Activated CD4-positive, alpha-beta T cell treated with anti-CD3 and anti-CD28 coated beads, Interleukin-2, amount 50 U/mL, for 16 hours (primary cell): Measurements from ENCODE around the gene MUCL3.
"Not testable (repeated sequence)": the region's sequence is repeated elsewhere in the genome, so short reads cannot be mapped to it uniquely, and the experiment has no call there.

Source experiments
- DNase-seq: peaks from one replicate; pipeline ENCODE4 v3.0.0-alpha.2; 2020

The MUCL3 gene

GRCh38 chr6:30912746-30913520 is 27.8 kb upstream of the MUCL3 start:
- no peak for DNase-seq

GRCh38 chr6:30913721-30914075 is 27.1 kb upstream of the MUCL3 start:
- DNase-seq, result no peak

GRCh38 chr6:30914076-30914853 is 26.5 kb upstream of the MUCL3 start, which contains the start of gene VARS2:
VARS2 (plus strand) TSS chr6:30914238; CDS start chr6:30914837, 599 bp downstream.
- DNase-seq, result peak; percentile 93

DNA sequence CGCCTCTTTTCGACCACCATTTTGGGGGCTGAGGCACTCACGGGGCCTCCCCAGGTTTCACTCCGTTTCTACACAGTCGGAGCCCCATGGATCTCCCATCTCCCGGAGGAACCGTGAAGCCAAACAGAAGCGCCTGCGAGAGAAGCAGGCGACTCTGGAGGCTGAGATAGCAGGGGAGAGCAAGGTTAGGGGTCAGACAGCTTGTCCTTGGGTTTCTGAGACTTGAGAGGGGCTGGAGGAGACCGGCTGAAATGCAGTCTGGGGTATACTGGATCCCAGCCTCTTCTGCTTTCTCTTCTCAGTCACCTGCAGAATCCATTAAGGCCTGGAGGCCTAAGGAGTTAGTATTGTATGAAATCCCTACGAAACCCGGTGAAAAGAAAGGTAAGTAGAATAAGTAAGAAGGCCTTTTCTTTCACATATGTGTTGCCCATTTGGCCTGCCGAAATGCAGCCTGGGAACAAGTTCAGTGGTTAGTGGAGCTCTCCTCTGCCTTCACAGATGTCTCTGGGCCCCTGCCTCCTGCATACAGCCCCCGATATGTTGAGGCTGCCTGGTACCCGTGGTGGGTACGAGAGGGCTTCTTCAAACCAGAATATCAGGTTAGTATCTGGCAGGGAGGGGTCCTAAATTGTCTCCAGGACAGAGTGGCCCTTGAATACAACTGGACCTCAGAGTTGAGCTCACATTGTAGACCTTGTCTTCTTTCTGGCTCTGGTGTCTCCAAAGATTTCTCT is 25.8 kb upstream of the MUCL3 start:
- peak; percentile 5 for DNase-seq

DNA sequence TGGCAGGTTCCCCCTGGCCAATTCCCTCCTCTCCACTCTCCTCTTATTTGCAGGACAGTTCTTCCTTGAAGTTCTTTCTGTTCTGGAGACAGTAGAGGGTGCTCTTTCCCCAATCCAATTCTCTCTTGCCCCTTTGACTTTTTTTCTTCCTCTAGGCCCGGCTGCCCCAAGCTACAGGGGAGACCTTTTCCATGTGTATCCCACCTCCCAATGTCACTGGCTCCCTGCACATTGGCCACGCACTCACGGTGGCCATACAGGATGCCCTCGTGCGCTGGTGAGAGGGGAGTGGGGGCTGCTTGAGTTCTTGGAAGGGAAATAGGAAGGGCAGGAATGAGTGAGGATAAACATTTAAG is 25.2 kb upstream of the MUCL3 start:
- DNase-seq, result peak; percentile 44

- DNase-seq, result no peak
Measured at GRCh38 chr6:30917041-30917440, 23.7 kb upstream of the MUCL3 start.

- no peak for DNase-seq
Measured at GRCh38 chr6:30917487-30917886, 23.3 kb upstream of the MUCL3 start.

- no peak for DNase-seq
Measured at GRCh38 chr6:30918670-30919069, 22.1 kb upstream of the MUCL3 start.

DNA sequence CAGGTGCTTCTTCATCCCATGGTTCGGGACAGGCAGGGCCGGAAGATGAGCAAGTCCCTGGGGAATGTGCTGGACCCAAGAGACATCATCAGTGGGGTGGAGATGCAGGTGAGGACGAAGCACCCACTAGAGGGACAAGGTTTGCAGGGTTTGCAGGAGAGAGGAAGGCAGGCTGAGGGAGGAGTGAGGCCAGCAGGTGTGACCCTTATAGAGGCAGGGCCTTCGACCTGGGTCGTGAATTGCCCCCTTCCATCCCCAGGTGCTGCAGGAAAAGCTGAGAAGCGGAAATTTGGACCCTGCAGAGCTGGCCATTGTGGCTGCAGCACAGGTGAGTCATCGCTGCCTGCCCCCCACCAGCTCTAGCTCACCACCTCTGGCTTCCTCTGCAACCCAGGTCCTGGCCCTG is 18.3 kb upstream of the MUCL3 start:
- no peak for DNase-seq

- DNase-seq, result not testable (repeated sequence)
Measured at GRCh38 chr6:30924040-30924627, 16.6 kb upstream of the MUCL3 start.

DNA sequence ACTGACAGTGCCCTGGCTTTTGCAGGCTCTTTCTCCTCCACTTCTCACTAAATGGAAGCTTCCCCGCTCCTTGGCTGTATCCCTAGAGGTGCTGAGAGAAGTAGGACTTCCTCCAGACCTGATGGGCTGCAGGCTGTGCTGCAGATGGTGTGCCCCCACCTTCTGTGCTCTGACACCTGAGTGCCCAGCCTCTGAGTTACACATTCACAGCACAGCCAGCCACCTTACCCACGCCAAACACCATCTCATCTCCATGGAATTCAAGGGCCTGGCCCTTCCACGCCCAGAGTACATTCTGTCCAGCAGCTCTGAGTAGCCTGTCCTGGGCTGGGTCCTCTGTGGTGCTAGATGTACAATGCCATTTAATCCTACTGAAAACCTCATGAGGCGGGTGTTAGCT is 14.1 kb upstream of the MUCL3 start:
- DNase-seq, result no peak

DNA sequence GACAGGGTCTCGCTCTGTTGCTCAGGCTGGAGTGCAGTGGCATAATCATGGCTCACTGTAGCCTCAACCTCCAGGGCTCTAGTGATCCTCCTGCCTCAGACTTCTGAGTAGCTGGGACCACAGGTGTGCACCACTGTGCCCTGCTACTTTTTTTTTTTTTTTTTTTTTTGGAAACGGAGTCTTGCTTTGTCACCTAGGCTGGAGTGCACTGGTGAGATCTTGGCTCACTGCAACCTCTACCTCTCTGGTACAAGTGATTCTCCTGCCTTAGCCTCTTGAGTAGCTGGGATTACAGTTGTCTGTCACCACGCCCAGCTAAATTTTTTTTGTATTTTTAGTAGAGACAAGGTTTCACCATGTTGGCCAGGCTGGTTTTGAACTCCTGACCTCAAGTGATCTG is 13.7 kb upstream of the MUCL3 start:
- not testable (repeated sequence) for DNase-seq

DNA sequence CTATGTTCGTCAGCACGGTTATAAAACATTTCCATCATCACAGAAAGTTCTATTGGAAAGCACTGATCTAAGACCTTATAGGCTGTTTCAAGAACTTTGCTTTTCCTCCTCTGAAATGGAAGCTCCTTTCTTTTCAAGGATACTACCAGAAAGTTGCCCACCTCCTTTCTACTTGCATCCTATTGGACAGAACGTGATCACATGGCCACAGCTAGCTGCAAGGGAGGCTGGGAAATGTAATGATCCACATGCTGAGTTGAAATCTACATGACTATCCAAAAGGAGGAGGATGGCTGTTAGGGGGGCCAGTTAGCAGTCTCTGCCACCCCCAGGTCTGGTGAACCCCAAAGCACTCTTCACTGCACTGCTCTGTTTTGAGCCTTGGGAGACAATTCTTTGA is 12.1 kb upstream of the MUCL3 start:
- DNase-seq, result no peak

DNA sequence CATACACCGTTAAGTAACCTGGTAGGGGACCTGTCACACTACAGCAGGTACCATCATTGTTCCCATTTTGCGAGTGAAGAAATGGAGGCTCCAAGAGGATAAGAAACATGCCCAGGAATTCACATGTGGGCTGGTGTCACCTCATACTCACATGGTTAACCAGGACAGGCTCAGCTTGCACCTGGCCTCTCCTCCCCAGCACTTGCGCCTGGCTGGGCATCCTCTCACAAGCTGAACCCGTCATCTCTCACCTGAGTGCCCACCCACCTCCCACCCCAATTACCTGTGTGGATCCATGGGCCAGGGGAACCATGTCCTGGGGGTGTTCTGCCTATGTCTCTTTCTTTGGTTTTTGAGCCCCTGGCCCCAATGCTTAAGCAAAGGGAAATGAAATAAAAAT is 10.3 kb upstream of the MUCL3 start:
- no peak for DNase-seq

DNA sequence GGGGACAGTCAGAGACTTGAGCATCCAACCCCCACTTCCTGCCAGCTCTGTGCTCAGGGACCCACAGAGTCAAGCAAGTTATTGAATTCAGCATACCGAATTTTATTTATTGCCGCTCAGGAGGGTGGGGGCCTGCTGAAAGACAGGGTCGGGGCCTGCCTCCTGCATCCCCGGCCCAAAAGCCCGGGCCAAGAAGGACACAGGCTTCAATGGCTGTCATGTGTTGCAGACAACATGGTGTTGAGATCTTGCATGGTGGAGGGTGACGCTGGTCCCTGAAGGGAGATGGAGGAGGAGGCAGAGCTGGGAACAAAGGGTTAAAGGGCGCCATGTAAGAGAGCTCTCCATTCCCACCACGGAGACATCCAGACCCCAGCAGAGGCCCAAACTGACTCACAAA is 9.5 kb upstream of the MUCL3 start:
- no peak for DNase-seq

- no peak for DNase-seq
Measured at GRCh38 chr6:30931969-30932645, 8.7 kb upstream of the MUCL3 start, which contains the start of gene SFTA2. SFTA2 (minus strand) TSS chr6:30932170; CDS start chr6:30932096, 74 bp downstream.

GRCh38 chr6:30932665-30933365 is 8.0 kb upstream of the MUCL3 start:
- no peak for DNase-seq

- DNase-seq, result no peak
Measured at GRCh38 chr6:30935018-30935417, 5.8 kb upstream of the MUCL3 start.

- DNase-seq, result no peak
Measured at GRCh38 chr6:30937265-30937664, 3.5 kb upstream of the MUCL3 start.

GRCh38 chr6:30938730-30939129 is 2.0 kb upstream of the MUCL3 start:
- no peak for DNase-seq

GRCh38 chr6:30939473-30939872 is 1.3 kb upstream of the MUCL3 start:
- DNase-seq, result no peak
